ENCODE results near the gene PRSS22.

The PRSS22 gene

DNA sequence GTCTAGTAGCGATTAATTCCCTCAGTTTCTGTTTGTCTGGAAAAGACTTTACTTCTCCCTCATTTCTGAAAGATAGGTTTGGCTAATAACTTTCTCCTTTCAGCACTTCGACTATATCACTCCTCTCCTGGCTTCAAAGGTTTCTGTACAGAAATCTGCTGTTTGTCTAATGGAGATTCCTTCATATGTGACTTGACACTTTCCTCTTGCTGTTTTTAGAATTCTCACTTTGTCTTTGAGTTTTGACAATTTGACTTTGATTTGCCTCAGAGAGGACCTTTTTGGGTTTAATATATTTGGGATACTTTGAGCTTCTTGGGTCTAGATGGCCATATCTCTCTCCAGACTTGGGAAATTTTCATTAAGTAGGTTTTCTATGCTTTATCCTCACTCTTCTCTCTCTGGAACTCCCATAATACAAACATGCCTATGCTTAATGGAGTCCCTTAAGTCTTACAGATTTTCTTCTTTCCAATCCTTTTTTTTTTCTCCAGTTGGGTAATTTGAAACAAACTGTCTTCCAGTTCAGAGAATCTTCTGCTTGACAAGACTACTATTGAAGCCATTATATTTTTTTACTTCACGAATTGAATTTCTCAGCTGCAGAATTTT lies 48.7 kb downstream of the PRSS22 start:
- Histone ChIP-seq H4K20me1 (ENCODE audit: insufficient read depth, low read length) (no peaks in the 10 kb centered on the region), H3K79me2 (ENCODE audit: low read length) (no peaks in the 10 kb centered on the region), H3K4me1 (ENCODE audit: low read length) (no peaks in the 10 kb centered on the region), H3K9me2 (replicated peaks; ENCODE audit: insufficient read depth, low read length) (no peaks in the 10 kb centered on the region), H3K4me2 (ENCODE audit: low read depth, low read length) (no peak overlapping the region), H3K27me3 (replicated peaks; ENCODE audit: insufficient read depth, low read length) (peaks cover 94% of the 10 kb centered on the region), H3K9ac (ENCODE audit: low read length) (no peak overlapping the region), H3K36me3 (replicated peaks; ENCODE audit: insufficient read depth, low read length) (no peaks in the 10 kb centered on the region), H3K9me3 (replicated peaks; ENCODE audit: insufficient read depth, low read length) (no peaks in the 10 kb centered on the region), H2AFZ (ENCODE audit: low read length) (no peak overlapping the region), H3K4me3 (ENCODE audit: low read length) (no peak overlapping the region), H3K27ac (ENCODE audit: low read length) (no peak overlapping the region), H3F3A (ENCODE audit: insufficient read depth, low read length) (no peaks in the 10 kb centered on the region)
- TF ChIP-seq, protein P1, sequence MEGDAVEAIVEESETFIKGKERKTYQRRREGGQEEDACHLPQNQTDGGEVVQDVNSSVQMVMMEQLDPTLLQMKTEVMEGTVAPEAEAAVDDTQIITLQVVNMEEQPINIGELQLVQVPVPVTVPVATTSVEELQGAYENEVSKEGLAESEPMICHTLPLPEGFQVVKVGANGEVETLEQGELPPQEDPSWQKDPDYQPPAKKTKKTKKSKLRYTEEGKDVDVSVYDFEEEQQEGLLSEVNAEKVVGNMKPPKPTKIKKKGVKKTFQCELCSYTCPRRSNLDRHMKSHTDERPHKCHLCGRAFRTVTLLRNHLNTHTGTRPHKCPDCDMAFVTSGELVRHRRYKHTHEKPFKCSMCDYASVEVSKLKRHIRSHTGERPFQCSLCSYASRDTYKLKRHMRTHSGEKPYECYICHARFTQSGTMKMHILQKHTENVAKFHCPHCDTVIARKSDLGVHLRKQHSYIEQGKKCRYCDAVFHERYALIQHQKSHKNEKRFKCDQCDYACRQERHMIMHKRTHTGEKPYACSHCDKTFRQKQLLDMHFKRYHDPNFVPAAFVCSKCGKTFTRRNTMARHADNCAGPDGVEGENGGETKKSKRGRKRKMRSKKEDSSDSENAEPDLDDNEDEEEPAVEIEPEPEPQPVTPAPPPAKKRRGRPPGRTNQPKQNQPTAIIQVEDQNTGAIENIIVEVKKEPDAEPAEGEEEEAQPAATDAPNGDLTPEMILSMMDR (IDR thresholded peaks at IDR 0.05; ENCODE audit: low read length) = no peak
- TF ChIP-seq EZH2 (optimal IDR thresholded peaks at IDR 0.05; ENCODE audit: low read depth, low read length) (no peak), EZH2phosphoT487 (IDR thresholded peaks at IDR 0.05; ENCODE audit: low read length) (no peak)
- no peak for DNase-seq

DNA sequence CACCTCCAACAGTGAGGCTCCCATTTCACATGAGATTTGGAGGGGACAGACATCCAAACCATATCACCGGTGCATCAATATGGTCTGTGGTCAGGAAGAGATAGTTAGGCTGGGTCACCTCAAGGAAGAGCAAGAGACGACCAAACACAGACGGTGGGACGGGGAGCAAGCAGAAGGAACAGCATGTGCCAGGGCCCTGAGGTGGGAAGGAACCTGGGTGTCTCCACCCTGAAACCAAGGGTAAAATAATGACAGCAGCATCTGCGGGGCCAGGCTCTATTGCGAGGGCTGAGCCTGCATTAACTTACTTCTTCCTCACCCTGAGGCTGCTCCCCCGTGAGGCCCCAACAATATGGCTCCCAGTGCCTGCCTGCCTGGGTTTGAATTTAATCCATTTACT lies 49.8 kb downstream of the PRSS22 start:
- H3K9me3 ChIP-seq (replicated peaks; ENCODE audit: insufficient read depth, low read length) = no peaks in the 10 kb centered on the region
- H3K27me3 ChIP-seq (replicated peaks; ENCODE audit: insufficient read depth, low read length) = peaks cover 96% of the 10 kb centered on the region
- H3K27ac ChIP-seq (ENCODE audit: low read length) = no peak overlapping the region
- no peaks in the 10 kb centered on the region for H3K4me1 ChIP-seq (ENCODE audit: low read length)
- no peaks in the 10 kb centered on the region for H3K79me2 ChIP-seq (ENCODE audit: low read length)
- H3F3A ChIP-seq (ENCODE audit: insufficient read depth, low read length) = no peaks in the 10 kb centered on the region
- no peak overlapping the region for H2AFZ ChIP-seq (ENCODE audit: low read length)
- DNase-seq = no peak
- no peaks in the 10 kb centered on the region for H4K20me1 ChIP-seq (ENCODE audit: insufficient read depth, low read length)
- H3K9ac ChIP-seq (ENCODE audit: low read length) = no peak overlapping the region
- no peak overlapping the region for H3K4me3 ChIP-seq (ENCODE audit: low read length)
- H3K9me2 ChIP-seq (replicated peaks; ENCODE audit: insufficient read depth, low read length) = no peaks in the 10 kb centered on the region
- TF ChIP-seq, protein P1 (IDR thresholded peaks at IDR 0.05; ENCODE audit: low read length) = no peak
- TF ChIP-seq EZH2phosphoT487 (IDR thresholded peaks at IDR 0.05; ENCODE audit: low read length) = no peak
- TF ChIP-seq EZH2 (optimal IDR thresholded peaks at IDR 0.05; ENCODE audit: low read depth, low read length) = no peak
- no peak overlapping the region for H3K4me2 ChIP-seq (ENCODE audit: low read depth, low read length)
- H3K36me3 ChIP-seq (replicated peaks; ENCODE audit: insufficient read depth, low read length) = no peaks in the 10 kb centered on the region

DNA sequence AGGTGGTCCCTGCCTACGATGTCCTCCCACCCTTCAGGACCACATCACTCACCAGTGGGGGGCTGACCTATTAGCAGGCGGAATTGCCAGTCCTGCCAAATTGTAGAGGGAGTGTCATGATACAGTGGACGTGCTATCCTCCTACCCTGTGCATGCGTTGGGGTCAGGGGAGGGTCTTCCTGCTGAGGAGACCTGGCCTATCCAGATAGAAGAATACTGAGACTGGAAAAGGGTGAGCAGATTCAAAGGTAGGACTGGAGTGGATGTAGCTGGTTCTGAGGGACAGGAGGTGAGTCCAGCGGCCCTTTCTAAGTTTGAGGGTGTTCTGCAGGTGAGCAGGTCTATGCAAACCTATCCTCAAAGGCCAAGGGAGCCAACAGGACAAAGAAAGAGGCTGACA lies 51.7 kb downstream of the PRSS22 start:
- DNase-seq = no peak
- TF ChIP-seq, protein P1 (IDR thresholded peaks at IDR 0.05; ENCODE audit: low read length) = no peak
- no peak for TF ChIP-seq EZH2 (optimal IDR thresholded peaks at IDR 0.05; ENCODE audit: low read depth, low read length)
- TF ChIP-seq EZH2phosphoT487 (IDR thresholded peaks at IDR 0.05; ENCODE audit: low read length) = no peak
- Histone ChIP-seq H3K36me3 (replicated peaks; ENCODE audit: insufficient read depth, low read length) (no peaks in the 10 kb centered on the region), H3F3A (ENCODE audit: insufficient read depth, low read length) (no peaks in the 10 kb centered on the region), H2AFZ (ENCODE audit: low read length) (no peak overlapping the region), H3K27me3 (replicated peaks; ENCODE audit: insufficient read depth, low read length) (peaks cover 84% of the 10 kb centered on the region), H4K20me1 (ENCODE audit: insufficient read depth, low read length) (no peaks in the 10 kb centered on the region), H3K4me2 (ENCODE audit: low read depth, low read length) (no peak overlapping the region), H3K4me1 (ENCODE audit: low read length) (no peaks in the 10 kb centered on the region), H3K9me2 (replicated peaks; ENCODE audit: insufficient read depth, low read length) (no peaks in the 10 kb centered on the region), H3K9ac (ENCODE audit: low read length) (no peak overlapping the region), H3K4me3 (ENCODE audit: low read length) (no peak overlapping the region), H3K9me3 (replicated peaks; ENCODE audit: insufficient read depth, low read length) (no peaks in the 10 kb centered on the region), H3K27ac (ENCODE audit: low read length) (no peak overlapping the region), H3K79me2 (ENCODE audit: low read length) (no peaks in the 10 kb centered on the region)
